NT2/D1 (cell line): ENCODE results near the gene HUNK.

Experiments
- SUZ12 ChIP-seq: IDR thresholded peaks from 2 replicates; pipeline ENCODE4 v1.6.1; 2011; ENCODE audit not compliant: insufficient read length, insufficient read depth; ENCODE audit errors: extremely low read depth
- ZNF274 ChIP-seq: IDR thresholded peaks from 2 replicates; pipeline ENCODE4 v1.6.1; 2011; ENCODE audit warnings: mild to moderate bottlenecking, low read depth, low read length

GRCh38 chr21:31928656-31929055 lies 55.8 kb downstream of the HUNK start:
- TF ChIP-seq SUZ12 (no peak), ZNF274 (no peak)
